GM18511 (cell line): Measurements from ENCODE around the gene RASSF10.
"Not testable (repeated sequence)": the region's sequence is repeated elsewhere in the genome, so short reads cannot be mapped to it uniquely, and the experiment has no call there.

Source experiments
- ATAC-seq: cut with Tn5 transposase; IDR thresholded peaks from one replicate; pipeline ENCODE4 v1.9.1; 2021; ENCODE audit warnings: mild to moderate bottlenecking, moderate library complexity; ENCODE audit not compliant: unreplicated experiment

RASSF10 gene

DNA sequence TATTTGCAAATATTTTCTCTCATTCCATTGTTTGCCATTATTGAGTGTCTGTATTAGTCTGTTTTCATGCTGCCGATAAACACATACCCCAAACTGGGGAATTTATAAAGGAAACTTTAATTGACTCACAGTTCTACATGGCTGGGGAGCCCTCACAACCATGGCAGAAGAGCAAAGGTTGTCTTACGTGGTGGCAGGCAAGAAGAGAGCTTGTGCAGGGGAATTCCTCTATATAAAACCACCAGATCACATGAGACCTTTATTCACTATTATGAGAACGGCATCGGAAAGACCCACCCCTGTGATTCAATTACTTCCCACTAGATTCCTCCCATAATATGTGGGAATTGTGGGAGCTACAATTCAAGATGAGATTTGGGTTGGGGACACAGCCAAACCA lies 10.2 kb downstream of the RASSF10 start:
- no peak for ATAC-seq

DNA sequence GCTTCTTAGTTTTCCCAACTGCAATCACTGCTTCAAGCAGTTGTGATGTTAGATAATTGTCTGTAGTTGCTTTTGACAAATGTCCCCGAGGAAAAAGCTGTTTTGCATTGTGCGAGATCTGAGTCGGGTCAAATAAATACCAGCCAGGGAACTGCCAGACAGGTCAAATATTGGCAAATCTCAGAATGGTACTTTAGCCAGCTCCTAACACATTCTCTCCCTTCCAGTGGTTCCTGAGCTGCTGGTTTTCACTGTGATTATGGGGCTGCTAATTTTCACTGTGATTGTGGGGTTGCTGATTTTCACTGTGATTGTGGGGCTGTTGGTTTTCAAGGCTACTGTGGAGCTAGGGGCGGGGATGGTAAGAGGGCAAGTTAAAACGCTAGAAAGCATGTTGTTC lies 14.3 kb downstream of the RASSF10 start:
- no peak for ATAC-seq

DNA sequence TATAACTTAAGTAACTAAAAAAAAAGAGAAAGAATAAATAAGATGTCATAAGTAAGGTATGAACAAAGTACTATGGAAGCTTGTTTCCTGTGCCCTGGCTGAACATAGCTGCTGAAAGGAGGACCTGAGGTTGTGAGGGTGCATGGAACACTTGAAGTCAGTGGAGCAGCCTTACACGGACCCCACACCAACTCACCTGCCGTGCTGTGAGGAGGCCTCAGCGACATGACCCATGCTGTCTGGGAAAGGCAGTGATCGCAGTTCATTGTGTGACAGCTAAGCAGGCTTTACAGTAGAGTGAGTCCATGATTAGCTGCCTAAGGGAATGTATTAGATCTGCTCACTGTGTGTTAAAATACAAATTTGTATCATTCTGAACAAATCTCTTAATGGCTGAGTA lies 17.6 kb downstream of the RASSF10 start:
- ATAC-seq: no peak

DNA sequence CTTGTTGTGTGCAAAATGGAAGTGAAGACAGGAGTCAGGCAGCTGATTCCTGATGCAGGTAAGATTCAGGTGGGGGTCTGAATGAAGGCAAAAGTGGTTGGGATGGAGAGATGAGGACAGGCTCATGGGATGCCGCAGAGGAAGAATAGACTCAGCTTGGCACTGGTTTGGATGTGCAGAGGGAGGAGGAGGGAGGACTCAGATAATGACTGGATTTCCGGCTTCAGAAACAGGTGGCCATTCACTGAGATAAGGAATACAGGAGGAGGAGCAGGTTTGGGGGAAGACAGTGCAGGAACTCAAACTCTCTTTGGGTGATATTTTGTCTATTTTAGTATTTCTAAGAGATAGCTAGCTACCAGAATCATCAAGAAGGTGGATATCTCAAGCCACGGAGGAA lies 19.2 kb downstream of the RASSF10 start:
- no peak for ATAC-seq

DNA sequence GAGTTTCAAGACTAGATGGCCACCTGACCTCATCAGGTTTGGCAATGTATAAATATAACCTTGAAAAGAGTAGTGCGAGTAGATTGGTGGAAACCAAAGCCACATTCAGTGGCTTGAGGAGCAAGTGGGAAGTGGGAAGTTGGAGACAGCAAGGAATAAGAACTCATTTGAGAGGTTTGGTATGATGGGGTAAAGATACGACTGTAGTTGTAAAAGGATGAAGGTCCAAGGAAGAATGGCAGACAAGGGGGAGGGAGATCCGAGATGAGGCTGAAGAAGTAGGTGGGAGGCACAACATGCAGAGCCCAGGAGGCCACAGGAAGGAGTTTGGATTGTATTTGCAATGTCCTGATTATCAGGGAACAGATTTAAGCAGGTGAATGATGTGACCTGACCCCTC lies 20.8 kb downstream of the RASSF10 start:
- ATAC-seq: no peak

DNA sequence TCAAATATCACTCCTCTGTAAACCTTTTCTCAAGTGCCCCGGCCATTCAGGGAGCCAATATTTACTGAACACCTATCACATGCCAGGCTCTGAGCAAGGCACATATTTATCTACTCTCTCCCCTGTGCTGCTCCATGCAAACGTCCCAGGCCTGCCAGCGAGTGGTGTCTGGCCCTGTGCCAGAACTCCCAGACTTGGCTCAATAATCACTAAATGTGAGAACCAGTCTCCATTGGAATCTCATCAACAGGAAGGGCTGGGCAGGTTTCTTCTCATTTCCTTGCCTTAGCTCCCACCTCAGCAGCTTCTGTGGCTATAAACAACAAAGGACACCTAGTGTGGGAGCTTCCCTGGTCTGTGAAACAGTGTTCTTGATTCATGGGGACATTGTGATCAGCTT lies 21.7 kb downstream of the RASSF10 start:
- ATAC-seq: no peak

DNA sequence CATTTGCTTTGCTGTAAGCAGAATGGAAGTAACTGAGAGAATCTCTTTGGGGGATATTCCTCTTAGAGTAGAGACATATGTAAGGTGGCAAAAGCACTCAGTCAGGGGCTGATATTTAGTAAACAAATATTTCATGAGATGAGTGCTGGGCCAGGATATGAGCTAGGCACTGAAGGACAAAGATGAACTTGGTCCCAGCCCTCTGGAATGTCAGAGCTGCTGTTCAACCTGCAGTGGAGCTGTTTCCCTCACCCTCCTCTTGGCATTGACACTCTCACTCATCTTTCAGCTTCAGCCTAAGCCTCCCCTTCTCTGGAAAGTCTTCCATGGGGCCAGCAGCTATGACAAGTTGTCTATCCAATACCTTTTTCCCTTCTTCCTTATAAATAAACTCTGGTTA lies 22.2 kb downstream of the RASSF10 start:
- ATAC-seq: no peak

DNA sequence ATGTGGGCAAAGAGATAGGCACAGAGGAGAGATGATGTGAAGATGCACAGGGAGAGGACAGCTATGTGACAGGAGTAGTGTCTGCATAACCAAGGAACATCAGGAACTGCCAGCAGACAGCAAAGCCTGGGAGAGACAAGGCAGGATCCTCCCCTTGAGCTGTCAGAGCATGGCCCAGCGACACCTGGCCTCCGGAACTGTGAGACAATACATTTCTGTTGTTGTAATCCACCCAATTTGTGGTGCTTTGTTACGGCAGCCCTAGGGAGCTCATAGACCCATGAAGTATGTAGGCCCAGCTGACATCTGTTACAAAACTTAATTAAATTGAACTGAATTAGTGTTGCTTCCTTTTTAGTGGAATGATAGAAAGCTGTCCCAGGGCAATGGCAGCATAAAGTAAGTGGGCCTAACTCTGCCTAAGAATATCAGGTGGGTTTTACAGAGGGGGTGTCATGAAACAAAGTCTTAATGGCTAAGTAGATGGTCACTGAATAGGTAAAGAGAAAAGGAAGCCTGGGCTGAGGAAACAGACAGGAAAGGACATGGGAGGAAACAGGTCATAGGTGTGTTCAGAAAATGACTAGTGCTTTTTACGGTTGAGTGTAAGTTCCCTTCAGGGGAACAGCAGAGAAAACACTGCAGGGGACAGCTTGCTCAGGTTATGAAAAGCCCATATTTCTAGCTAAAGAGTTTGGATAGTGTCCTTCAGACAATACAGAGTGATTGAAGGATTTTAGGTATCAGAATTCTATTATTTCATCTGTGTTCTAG lies 24.8 kb downstream of the RASSF10 start:
- no peak for ATAC-seq

DNA sequence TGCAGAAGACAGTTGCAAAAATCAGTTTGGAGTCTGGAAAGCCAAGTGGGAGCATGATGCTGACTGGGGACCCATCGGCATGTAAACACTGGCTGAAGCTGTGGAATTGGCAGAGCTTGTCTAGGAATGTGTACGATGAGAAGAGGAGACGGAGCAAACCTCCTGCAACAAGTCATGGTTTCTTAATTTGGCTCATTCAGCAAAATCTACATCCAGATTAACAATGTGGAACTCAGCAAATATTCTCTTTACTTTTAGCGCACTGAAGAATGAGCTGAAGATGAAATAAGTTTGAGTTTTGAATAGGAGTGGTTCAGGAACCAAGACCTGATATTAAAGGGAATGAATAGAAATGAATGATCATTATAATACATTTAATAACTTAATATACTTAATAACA lies 26.6 kb downstream of the RASSF10 start:
- ATAC-seq: no peak

DNA sequence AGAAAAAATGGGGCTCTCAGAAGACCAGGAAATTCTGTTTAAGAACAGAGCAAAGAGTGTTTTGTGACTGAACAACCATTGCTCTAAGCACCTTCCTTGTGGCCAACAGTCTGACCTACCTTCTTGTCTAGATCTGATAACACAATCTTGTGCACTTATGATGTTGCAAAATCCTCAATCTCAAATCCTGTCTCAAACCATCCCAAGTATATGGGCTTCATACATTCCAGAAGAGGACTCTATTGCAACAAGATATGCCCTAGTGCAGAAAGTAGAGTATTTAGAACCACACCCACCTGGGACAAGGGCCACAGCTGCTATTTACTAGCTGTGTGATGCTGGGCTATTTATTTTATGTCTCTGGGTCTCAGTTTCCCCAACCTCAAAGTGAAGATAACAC lies 27.1 kb downstream of the RASSF10 start:
- ATAC-seq: no peak

DNA sequence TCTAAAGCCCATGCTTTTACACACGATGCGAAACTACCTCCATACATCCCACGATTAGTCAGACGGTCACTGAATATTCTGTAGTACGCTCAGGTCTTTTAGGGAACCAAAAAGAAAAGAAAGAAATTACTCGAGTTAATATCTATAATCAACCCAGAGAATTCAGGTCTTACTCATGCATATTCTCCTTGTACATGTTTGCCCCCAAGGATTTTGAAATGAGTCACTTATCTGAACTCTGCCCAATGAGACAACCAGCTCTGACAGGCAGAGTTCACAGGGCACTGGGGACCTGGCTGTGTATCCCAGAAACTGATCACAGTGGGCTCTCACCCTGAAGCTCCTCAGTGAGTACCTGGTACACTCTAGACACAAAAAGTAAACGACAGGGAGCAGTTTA lies 29.2 kb downstream of the RASSF10 start:
- ATAC-seq: no peak

DNA sequence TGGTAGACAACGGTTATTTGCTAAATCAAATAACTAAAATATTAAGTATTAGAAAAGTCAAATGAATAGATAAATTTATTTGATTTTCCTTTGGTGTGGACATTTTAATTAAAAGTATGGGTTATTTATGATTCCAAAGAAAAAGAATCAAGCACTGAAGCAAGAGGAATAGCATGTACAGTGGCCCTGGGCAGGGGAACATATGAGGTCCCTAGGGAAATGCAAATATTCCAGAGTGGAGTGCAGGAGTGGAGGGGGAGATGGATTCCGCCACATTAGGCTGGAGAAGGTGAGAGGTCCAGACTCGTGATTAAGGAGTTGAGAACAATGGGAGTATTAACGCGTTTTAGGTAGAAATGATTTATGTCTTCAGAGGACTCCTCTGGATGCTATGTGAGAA lies 30.0 kb downstream of the RASSF10 start:
- ATAC-seq: no peak

DNA sequence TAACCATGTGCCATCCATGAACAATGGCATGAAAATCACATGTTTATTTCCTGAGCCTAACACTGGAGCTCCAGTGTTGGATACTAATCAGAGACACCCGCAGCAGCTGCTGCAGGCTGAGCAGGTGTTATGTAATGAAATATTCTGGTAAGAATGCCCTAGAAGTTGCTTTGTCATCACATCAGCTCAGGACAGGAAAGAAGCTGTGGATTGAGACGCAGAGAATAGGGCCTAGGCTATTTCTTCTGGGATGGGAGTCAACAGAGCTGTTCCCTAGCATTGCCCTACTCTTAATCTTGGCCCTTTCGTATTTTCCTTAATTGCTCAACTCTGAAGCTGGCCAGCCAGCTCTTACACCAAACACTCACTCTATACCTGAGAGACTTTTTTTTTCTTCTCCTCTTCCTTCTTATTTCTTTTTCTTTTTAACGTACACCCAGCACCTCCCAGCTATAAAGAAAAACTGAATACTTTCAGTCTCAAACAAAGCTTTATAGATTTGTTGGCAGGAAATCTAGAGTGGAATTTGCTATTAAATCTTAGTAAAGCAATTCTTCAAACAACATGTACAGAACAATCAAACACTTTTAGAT lies 31.9 kb downstream of the RASSF10 start:
- ATAC-seq: no peak

DNA sequence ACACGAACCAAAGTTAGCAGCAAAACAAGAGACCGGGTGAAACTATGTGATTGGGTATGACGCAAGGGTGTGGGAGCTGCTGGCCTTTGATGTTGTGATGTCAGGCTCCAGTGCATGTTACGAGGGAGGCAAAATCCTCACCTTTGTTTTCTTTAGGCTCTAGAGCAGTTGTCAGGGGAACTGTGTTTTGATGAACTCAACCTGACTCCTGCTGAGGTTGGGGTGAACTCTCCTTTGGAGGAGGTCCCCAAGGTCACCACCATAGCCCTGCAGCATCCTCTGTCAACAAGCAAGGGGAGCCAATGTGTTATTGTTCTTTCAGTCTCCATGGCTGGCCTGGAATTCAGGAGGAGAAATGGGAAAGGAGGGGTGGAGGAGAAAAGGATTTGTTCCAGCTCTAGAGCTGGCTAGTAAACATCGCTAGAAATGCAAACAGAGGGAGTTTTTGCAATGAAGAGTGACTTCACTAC lies 33.8 kb downstream of the RASSF10 start:
- no peak for ATAC-seq

DNA sequence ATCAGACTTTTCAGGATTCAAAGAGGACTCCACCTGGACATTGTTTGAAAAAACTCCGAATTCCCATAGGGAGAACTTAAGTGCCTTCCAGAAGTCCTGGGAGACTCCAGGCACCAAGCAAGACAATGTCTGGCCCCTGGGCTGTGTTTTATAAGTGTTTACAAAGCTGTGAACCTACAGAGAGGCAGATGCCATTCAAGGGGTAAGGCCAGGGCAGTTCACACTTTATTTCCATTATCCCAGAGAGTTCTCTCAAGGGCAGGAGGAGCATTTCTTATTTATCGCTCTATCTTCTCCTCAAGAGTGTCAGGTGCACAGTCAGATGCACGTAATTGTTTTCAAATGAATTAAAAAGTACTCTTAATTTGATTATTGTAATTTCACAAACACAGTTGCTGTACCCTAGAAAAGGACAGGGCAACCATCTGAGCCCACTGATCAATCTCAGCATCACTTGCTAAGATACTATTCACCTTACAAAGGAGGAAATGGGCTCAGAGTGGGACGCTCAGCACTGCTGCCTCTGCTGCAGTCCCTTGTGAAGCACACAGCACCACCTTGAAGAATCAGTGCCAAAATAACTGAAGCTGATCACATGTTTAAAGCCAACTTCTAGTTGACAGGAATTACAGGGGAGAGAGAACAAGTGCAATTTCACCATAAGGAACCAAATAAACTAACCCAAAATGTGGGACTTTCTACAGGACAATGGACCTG lies 35.0 kb downstream of the RASSF10 start:
- no peak for ATAC-seq

DNA sequence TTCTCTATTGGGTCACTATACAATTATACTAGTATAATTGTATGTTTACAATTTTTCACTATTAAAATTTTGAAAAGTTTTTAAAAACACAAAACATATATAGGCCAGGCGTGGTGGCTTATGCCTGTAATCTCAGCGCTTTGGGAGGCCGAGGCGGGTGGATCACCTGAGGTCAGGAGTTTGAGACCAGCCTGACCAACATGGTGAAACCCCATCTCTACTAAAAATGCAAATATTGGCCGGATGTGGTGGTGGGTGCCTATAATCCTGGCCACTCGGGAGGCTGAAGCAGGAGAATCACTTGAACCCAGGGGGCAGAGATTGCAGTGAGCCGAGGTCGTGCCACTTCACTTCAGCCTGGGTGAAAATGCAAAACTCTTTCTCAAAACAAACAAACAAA lies 36.0 kb downstream of the RASSF10 start:
- ATAC-seq: not testable (repeated sequence)

DNA sequence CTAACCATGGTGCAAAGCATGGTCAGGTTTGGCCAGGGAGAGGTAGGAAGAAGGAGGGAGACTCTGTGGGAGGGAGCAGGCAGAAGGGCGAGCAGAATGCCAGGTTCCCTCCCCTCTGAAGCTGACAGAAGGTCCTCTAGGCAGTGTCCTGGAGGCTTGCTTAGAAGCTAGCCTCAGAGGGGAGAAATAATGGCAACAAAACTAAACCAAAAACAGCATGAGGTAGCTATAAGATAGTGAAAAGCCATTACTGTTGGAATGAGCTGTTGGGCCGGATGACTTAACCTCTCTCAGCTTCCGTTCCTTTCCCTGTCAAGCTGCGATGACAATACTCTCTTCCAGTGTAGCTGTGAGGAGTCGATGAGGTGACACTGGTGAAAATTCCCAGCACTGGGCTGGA lies 36.6 kb downstream of the RASSF10 start:
- ATAC-seq: no peak

DNA sequence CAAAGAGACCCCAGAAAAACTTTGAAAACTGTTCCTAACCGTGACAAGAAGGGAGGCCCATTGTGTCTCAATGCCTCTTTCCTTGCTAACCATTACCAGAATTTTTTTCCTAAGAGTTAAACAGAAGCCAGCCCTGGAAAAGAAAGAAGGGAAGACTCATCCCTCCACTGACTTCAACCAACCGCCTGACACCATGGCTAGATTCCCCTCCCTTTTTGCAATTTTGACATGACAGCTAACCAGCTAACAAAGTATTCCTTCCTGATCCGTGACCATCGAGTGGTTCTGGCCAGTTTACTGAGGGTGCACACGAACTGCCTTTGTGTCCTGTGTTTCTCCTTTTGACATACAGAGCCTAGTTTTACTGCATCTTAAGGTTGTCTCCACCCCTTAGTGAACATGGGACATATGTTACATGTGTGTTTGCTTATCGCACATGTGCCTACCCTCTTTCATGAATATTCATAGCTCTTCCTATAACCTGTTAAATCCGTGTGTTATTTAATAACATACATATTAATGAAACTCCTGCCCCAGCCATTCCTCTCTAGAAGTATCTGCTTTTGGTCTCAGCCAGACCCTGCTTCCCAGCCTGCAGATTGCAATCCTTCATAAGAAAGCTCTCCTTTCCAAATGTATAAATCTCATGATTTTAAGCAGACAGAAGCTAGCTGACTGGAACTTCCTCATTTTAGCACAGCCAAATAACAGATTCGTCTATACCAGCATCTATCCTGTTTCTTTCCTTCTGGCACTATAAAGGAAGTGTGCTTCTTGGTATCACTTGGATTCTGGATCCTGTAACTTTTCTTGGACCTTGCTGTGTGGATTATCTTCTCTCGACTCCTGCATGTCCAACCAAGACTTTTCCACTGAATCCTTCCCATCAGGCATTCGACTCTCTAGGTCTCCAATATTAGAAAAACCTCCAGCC lies 37.8 kb downstream of the RASSF10 start:
- ATAC-seq: no peak

DNA sequence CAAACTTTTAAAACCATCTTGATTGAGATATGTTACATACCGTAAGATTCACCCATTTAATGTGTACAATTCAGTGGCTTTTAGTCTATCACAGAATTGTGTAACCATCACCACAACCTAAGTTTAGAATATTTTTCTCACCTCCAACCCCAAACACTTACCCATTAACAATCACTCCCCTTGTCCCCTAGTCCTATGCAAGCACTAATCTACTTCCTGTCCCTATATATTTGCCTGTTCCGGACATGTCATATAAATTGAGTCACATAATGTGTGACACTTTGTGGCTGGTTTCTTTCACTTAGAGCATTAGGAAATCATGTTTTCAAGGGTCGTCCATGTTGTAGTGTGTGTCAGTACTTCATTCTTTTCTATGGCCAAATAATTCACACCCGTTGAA lies 38.8 kb downstream of the RASSF10 start:
- no peak for ATAC-seq

DNA sequence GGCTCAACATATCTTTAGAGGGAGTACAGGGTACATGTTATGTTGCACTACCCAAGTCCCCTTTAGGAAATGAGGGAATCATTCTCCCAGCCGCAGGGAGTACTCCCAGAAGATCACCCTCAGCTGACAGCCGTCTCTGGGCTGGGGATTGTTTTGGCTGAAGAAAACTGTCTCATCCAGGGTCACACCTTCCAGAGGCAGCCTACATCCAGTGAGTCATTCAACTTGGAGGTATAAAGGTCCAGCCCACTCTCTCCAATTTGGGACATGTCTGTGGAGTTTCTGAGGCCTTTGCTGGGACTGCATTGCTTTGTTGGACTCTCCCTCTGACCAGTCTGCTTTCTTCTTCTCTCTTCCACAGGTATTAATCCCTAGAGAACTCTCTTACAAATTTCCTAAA lies 42.1 kb downstream of the RASSF10 start:
- no peak for ATAC-seq

DNA sequence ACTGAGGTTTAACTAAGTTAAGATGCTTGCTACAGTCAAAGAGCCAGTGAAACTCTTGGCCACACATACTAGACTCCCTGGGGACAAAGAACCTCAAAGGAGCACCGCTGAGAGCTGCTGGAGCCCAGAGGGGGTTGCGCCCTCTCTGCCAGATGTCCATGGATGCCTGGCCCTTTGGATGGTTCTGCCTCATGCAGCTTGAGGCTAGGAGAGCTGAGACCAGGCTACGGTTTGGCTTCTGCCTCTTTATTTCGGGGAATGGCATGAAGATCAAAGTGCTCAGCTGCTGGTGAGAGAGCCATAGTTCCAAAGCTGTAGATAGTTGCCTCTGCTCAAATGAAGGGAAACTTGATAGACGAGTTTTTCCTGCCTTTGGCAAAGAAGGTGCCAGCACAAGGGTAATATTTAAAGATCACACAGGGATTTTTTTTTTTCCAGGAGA lies 43.0 kb downstream of the RASSF10 start:
- ATAC-seq: no peak
